Measurements from ENCODE around the gene TNFRSF21.

The TNFRSF21 gene

GRCh38 chr6:47292027-47292426, 17.7 kb downstream of the TNFRSF21 start:
- DNase-seq (ENCODE audit: low read depth), result no peak
- TF ChIP-seq CTCF (IDR thresholded peaks at IDR 0.05; ENCODE audit: insufficient read depth, low read depth, low read length, missing control alignments), result no peak
- H3K4me3 ChIP-seq (ENCODE audit: low read length), result no peak overlapping the region

DNA sequence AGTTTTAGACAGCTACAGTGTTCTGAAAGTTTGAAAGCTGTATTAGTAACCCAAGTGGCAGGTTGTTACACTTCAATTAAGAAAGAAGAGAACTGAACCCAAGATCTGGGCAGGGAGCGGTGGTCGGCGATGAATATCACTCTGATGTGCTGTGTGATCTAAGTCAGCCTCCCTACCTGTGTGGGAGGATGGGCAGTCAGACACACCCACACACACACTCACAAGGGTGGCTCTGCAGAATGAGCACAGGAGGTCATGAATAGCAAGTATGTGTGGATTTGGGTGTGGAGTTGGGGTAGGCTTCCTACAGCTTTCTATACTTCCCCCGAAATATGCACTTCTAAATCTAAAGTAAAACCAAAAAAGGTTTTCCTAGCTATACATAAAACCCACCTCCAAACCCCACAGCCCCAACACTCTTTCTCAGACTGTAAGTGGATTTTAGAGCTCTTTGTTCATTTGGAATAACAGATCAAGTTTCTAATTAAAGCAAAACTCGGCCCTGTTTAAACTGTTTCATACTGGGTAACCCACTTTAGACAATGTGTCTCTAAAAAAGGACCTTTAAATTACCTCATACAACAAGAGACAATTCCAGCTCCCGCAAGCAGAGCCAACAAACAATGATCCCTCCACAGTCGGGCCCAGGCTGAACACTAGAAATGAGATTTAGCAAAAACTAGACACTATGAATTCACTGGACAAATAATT, 19.4 kb downstream of the TNFRSF21 start:
- no peak for DNase-seq (ENCODE audit: low read depth)

DNA sequence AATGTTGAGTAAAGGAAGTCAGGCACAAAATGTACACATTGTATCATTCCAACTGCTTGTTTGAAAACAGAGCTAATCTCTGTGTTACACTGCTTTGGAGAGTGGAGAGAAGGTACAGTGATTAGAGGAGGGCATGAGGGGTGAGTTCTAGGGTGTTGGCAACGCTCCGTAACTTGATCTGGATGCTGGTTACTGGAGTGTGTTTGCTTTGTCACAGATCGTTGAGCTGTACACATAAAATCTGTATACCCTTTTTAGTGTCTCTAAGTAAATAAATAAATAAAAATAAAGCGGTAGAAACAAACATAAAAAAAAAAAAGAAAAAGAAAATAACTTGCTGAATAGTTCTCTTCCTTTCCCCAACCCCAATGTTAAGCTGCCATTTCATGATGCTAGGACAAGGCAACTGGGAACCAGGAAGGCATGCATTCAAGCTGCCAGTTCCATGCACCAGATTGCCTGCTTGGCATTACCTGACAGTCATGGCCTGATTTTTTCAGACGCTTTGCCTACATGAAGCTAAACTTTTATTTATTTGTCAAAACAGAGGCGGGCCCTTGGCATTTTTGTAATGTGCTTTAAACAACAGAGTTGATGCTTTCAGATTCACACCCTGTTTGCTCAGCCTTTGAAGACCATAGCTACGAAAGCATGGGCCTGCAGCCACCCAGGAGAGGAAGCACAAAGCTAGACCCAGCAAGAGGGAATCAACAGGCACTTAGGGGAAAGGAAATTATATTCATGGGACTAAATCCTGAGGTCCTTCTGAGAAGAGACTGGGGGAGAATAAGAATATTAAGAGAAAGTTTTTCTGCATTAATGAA, 21.2 kb downstream of the TNFRSF21 start:
- DNase-seq (ENCODE audit: low read depth), result no peak
- TF ChIP-seq CTCF (IDR thresholded peaks at IDR 0.05; ENCODE audit: insufficient read depth, low read depth, low read length, missing control alignments), result no peak
- no peak overlapping the region for H3K4me3 ChIP-seq (ENCODE audit: low read length)

More for the DNA sequence above, 19.4 kb downstream of the TNFRSF21 start:
- H3K4me3 ChIP-seq (ENCODE audit: low read length), result no peak overlapping the region
- no peak for TF ChIP-seq CTCF (IDR thresholded peaks at IDR 0.05; ENCODE audit: insufficient read depth, low read depth, low read length, missing control alignments)

- H3K4me3 ChIP-seq (ENCODE audit: low read length), result no peak overlapping the region
- no peak for TF ChIP-seq CTCF (IDR thresholded peaks at IDR 0.05; ENCODE audit: insufficient read depth, low read depth, low read length, missing control alignments)
- no peak for DNase-seq (ENCODE audit: low read depth)
These were observed 23.4 kb downstream of the TNFRSF21 start for GRCh38 chr6:47286301-47286700.

DNA sequence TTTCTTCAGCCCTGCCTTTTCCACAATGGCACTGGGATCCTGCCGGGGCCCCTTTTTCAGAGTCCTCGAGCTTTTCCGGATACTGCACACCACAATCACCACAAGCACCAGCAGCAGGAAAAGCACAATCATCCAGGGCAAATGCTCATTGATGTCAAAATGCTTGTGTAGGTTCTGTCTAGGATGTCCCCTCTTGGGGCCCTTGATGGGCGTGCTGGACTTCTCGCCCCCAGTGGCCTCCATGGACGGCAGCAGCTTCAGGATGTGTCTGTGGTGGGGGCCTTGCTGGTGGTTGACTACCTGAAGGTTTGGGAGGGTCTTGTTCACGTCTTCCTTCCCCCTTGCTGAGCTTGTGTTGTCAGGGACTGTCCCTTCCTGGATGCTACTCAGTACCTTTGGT, 25.7 kb downstream of the TNFRSF21 start:
- TF ChIP-seq CTCF (IDR thresholded peaks at IDR 0.05; ENCODE audit: insufficient read depth, low read depth, low read length, missing control alignments), result no peak
- no peak overlapping the region for H3K4me3 ChIP-seq (ENCODE audit: low read length)
- DNase-seq (ENCODE audit: low read depth), result no peak

- no peak for TF ChIP-seq CTCF (IDR thresholded peaks at IDR 0.05; ENCODE audit: insufficient read depth, low read depth, low read length, missing control alignments)
- no peak overlapping the region for H3K4me3 ChIP-seq (ENCODE audit: low read length)
- peak; percentile 52 for DNase-seq (ENCODE audit: low read depth)
These were observed 31.2 kb downstream of the TNFRSF21 start for GRCh38 chr6:47278545-47278944.
